Stimulated activated CD4-positive, alpha-beta T cell treated with anti-CD3 and anti-CD28 coated beads, Interleukin-15, amount 100 ng/mL, for 24 hours (primary cell): ENCODE results near the gene SH3TC2.

Experiments used
- DNase-seq: peaks from one replicate; pipeline ENCODE4 v3.0.0-alpha.2; 2020

SH3TC2 gene

GRCh38 chr5:149027636-149028035 lies 35.2 kb downstream of the SH3TC2 start:
- no peak for DNase-seq

DNA sequence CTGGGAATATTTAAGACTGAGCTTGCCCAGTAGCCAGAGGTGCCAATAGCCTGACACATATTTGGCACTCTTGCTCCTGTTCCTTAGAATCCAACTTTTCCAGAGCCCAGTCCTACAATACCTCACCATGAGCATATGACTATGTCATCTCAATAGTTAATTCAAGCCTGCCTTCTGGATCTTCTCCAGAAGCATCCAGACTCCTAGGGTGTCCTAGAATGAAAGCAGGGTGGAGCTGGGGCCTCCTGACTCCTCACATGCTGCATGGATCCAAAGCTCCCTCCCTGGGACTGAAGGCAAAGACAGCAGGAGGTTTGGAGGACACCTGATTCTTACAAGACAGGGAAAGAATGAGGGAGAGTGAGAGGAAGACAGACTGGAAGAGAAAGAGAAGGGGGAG lies 37.9 kb downstream of the SH3TC2 start:
- no peak for DNase-seq

DNA sequence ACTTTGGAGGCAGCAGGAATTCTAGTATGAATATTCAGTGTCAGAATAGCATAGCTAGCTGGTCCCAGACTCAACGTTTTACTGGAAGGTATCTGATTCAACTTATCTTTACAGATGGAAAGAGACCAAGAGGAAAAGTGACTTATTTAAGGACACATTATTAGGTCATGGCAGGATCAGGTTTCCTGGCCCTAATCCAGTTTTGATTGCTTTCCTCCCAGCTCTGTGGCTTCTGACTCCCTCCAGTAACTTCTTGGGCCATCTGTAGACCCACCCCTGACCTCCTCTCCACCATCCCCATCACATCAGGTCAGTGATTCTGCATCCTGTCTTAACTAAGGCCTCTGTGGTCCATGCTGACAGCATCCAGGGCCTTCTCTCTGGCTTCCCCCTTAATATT lies 38.4 kb downstream of the SH3TC2 start:
- no peak for DNase-seq

DNA sequence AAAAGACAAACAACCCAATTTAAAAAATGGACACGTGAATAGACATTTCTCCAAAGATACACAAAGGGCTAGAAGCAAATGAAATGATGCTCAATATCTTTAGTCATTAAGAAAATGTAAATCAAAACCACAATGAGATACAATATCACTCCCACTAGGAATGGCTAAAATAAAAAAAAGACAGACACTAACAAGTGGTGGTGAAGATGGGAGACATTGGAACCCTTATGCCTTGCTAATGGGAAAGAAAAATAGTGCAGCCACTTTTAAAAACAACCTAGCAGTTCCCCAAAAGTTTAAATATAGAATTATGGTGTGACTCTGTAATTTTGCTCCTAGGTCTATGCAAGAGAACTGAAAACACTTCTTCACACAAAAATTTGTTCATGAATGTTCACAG lies 40.7 kb downstream of the SH3TC2 start:
- no peak for DNase-seq

GRCh38 chr5:149019679-149020078 lies 43.2 kb downstream of the SH3TC2 start:
- no peak for DNase-seq

- DNase-seq = no peak
Measured at GRCh38 chr5:149018909-149019443, 43.9 kb downstream of the SH3TC2 start.

DNA sequence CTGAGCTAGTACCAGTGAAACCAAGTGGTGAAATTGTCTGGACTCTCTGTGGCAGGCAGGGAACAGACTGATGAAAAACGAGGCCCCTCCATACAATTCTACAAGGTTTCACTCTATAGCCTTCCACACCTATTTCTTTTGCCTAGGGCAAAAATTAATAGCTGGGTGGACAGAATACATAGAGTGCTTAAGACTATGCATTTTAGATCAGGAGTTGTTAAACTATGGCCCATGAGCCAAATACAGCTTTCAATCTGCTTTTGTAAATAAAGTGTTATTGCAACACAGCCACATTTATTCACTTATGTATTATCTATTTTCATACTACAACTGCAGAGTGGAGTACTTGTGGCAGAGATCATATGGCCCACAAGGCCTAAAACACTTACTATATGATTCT lies 45.2 kb downstream of the SH3TC2 start:
- no peak for DNase-seq

DNA sequence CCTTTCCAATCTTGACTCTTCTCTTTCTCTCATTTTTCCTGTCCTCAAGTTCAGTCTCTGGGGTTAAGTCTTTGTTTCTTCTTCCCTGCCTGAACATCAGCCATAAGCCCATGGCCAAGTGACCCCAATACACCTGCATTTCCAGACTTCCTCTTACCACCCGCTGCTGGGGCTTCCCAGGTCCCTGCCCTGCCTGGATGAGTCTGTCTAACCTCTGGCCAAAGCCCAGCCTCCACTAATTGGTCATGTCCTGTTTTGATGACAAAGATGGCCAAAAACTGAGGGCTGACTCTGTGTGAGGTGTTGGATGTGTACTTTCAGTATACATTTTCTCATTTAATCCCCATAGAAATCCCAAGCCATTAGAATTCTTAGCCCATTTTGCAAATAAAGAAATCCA lies 47.3 kb downstream of the SH3TC2 start:
- DNase-seq = no peak

DNA sequence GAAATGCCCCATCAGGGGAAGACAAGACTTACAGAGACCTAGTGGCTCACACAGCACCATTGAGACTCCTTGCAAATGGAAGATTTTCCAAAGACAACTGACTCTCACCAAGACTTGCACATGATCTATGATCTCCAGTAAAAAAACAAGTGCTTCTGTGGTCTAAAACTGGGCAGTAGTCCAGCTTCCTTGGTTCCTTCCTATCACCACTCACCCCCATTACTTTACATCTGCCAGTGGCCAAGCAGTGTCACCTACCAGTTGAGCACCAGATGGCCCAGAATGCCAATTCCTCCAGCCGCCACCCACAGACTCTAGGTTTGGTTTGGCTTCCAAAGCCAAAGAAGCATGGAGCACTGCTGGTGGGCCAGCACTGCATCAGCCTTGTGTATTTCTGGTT lies 47.7 kb downstream of the SH3TC2 start:
- no peak for DNase-seq

DNA sequence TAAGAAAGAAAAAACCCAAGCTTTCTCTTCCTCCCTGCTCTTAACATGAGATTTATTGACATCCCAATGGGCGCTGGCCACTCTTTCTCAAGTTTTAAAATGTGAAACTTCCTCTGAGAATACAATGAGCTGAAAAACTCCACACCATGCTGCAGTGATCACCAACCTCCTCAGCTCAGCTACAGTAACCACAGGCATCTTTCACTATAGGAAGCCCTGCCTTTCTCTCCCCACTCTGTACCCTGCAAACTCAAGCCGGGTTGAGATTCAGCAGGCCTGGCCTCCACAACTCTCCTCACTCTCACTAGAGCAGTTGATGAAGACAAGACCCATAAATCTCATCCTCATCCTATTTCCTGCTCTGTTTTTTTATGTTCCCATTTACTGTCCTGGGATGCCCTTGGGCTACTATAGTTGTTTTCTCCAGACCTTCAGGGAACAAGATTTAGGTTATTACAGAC lies 48.3 kb downstream of the SH3TC2 start:
- DNase-seq = no peak

GRCh38 chr5:149013796-149014195 lies 49.1 kb downstream of the SH3TC2 start:
- no peak for DNase-seq

GRCh38 chr5:149012350-149012749 lies 50.5 kb downstream of the SH3TC2 start:
- no peak for DNase-seq

- DNase-seq = no peak
Measured at GRCh38 chr5:149011728-149012127, 51.1 kb downstream of the SH3TC2 start.

- DNase-seq = no peak
Measured at GRCh38 chr5:149011084-149011483, 51.8 kb downstream of the SH3TC2 start.

DNA sequence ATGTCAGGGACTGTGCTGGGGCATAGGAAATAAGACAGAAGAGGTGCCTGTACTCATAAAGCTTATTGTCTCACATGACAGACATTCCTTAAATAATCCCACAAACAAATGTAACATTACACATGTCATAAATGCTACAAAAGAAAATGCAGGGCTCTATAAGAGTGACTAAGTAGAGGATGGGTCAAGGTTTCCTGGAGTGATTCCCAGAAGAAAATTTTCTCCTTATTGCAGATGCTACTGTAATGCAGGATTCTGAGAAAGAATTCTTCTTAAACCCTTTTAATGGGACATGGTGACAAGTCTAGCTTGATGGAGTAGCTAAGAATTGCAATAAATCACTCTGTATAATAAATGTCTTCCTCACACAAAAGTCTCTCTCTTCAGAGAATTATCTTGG lies 55.7 kb downstream of the SH3TC2 start:
- DNase-seq = no peak

DNA sequence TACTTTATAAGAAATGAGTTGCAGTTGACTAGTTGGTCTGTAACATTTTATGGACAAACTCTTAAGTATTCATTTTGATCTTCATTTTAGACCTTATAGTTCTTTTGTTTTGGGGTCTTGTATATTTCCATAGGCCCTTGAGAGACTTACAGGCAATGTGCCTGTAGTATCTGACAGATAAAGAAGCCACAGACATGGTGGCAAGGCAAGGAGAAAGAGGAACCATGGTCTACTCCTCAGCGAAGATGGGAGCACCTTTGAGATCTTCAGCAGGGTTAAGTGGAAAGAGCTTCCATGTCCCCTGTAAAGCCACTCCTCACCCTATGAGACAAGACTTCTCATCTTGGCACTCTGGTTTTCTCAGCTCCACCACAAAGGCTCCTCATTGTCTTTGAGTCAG lies 56.4 kb downstream of the SH3TC2 start:
- no peak for DNase-seq

DNA sequence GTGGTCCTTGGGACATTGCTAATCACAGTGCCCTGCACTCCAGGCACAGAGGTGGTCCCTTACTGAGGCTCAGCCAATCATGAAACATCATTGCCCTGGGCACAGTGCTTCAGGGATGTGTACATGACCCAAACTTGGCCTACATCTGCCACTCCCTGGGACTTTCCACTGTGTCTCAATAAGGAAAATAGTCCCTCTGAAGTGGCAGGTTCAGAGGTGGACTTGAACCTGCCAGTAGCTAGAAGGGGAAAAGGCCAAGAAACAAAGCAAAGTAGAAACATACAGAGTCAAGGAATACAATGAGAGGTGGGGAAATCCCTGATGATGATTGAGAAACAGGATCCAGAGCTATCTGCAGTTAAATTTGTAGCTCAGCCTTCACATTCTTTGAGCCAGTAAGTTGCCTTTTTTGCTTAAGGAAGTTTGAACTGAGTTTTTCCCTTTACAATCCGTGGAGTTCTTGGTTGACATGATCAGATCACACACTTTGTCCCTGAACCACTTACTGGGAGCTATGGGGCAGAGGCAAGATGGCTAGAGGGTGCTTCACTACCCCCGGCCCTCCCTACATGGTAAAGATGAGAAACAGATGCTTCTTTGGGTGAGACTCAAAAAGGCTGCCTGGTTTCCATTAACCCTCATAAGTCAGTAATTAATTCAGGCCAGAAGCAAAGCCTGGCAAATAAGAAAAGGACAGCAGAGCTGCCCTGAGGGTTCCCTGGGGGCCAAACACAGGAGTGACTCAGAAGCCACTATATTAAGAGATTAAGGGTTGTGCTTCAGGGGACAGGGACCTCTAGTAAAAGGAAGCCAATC lies 57.6 kb downstream of the SH3TC2 start:
- no peak for DNase-seq

DNA sequence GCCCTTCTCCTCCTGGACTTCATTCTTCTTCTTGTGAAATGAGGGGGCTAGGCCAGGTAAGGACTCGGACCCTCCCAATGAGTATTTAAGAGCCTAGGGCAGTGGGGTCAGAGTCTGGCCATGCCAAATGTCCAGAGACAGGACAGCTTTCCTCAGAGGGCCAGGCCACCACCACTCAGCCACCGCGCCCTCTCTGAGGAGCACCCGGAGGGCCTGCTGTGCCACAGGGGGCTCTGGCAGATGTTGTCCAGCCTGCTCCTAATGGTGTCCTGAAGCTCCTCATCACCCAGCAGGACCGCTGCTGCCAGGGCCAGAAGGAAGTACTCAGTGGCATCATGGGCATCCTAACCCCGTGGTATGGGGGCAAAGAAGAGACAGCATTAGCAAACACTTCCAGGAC lies 58.3 kb downstream of the SH3TC2 start:
- no peak for DNase-seq

DNA sequence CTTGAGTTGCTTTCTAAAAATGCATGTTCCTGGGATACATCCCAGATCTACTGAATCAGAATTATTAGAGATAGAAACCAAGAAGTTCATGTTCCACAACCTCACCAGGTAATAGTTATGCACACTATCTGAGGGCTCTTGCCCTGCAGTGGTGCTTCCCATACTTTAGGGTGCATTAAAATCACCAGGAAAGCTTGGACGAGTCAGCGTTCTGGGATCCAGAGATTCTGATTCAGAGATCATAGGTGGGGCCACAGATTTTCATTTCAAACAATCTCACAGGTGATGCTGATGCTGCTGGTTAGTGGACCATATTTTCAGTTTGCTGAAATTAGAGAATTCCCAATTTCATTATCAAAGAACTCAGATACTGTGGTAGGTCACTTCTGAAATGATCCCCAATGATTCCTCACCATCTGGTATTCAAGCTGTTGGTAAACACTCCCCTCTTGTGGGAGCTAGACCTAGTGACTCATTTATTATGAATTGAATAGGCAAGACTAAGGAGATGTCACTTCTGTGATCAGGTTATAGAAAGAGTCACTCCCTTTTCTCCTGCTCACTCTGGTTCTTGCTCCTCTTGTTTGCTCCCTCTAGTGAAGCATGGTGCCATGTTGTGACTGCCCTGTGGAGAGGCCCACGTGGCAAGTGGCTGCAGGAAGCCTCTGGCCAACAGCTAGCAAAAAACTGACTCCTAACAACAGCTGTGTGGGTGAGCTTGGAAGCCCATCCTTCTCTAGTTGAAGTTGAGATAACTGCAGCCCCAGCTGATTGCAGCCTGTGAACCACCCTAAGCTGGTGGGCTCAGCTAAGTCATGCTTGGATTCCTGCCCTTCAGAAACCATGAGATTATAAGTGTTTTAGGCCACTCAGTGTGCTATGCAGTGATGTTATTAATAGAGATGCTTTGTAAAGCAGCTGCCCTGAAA lies 59.8 kb downstream of the SH3TC2 start:
- DNase-seq = no peak

- no peak for DNase-seq
Measured at GRCh38 chr5:149002053-149002452, 60.8 kb downstream of the SH3TC2 start.

DNA sequence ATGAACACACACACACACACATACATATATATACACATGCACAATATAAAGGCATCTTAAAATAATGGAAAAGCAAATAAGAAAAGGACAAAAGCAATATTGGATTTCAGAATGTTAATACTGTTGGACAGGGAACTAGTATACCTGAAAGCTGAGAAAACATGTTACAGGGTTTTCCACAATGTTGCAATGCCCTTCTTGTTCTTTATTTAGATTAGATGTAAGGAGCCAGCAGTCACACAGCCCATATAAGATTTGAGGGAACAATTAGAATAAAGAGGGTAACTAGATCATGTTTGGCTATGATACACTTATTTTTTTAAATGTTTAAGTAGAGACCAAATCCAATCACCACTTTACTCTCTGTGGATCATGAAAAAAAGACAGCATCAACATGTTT lies 61.7 kb downstream of the SH3TC2 start:
- DNase-seq = no peak

DNA sequence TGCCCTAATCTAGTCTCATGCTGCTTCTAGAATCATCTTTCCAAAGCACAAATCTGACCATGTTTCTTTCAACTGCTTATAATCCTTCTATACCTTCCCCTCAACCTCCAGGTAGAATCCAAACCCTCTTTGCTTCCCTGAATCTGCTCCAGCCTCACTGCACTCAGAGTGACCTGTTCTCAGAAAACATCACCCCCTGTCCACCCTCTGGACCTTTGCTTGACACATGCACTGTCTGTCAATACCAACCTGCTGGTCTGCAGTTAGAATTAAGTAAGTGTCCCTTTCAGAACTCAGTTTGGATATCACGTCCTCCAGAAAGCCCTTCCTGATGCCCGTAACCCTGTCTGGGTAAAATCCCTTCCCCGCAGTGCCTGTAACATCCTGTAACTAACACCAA lies 63.1 kb downstream of the SH3TC2 start:
- DNase-seq = no peak

DNA sequence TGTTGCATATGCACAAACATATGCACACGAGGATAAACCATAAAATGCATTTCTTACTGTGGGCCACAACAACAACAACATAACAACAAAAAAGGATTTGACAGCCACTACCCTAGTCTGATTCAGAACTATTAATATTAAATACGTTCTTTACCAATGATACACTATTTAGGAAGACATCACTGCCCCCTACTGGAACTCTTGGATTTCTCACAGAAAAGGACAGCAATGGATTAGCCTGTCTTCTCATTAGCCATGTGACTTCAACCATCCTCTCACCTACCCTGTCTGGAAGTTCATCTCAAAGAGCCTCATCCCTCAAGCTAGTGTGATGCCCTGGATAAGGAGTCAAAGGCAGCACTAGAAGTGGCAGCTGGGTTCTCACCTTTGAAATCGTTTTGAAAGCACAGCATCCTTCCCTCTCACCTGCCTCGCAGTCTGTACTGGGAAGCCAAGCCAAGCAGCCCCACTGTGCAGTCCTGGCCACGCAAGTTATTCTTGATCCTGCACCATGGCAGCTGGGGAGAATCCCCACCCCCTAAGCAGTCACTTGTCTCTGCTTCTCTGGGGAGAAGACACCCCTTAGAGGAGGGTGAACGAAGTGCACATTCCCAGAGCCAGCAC lies 64.6 kb downstream of the SH3TC2 start:
- peak; percentile 13 for DNase-seq
